IMR-90 (cell line): ENCODE results near the gene CD46. TPM values are rescaled to one million over a fixed set of nuclear protein-coding genes. Genes with fewer than 3 reads are reported as not detected.

Source experiments
- ATAC-seq: fragments of 200-7000 bp; cut with Tn5 transposase; 2 replicates; pipeline ENCODE4 v1.9.1; 2020; ENCODE audit warnings: low read depth, mild to moderate bottlenecking, moderate library complexity
- BruUV-seq: library from RNA; stranded (reverse); fragments of 400-500 nt; replicated peaks from 2 replicates; lab custom pipeline; 2021; lab: Mats Ljungman, UMichigan
- CTCF ChIA-PET: fragments of 300-600 bp; formaldehyde crosslinking; extraction: SDS; loops from one replicate; lab custom pipeline; 2021; ENCODE audit warnings: antibody characterized with exemption; lab: Yijun Ruan, JAX
- POLR2A ChIA-PET: fragments of 300-600 bp; sonication (Branson Sonifier 250); formaldehyde crosslinking; loops from one replicate; lab custom pipeline; 2022; ENCODE audit warnings: antibody characterized with exemption; ENCODE audit not compliant: unreplicated experiment; lab: Charles Lee
- DNase-seq: peaks from one replicate; pipeline ENCODE4 v3.0.0; 2013
- H2AFZ ChIP-seq: replicated peaks from 2 replicates; pipeline ENCODE3; 2013; ENCODE audit warnings: low read length, mild to moderate bottlenecking; ENCODE audit not compliant: poor library complexity
- H2AK5ac ChIP-seq: 2 replicates; pipeline ENCODE4 v1.6.1; 2013; ENCODE audit warnings: low read depth, low read length, inconsistent platforms
- H2AK9ac ChIP-seq: replicated peaks from 2 replicates; pipeline ENCODE3; 2013; ENCODE audit warnings: mild to moderate bottlenecking, low read depth, low read length, moderate library complexity; ENCODE audit not compliant: poor library complexity
- H2BK120ac ChIP-seq: 2 replicates; pipeline ENCODE4 v1.6.1; 2013; ENCODE audit warnings: low read depth, low read length, inconsistent platforms
- H2BK15ac ChIP-seq: 3 replicates; pipeline ENCODE4 v1.6.1; 2013; ENCODE audit warnings: low read depth, low read length, inconsistent platforms
- H2BK20ac ChIP-seq: 2 replicates; pipeline ENCODE4 v1.6.1; 2013; ENCODE audit warnings: low read depth, mild to moderate bottlenecking, inconsistent platforms, low read length, moderate library complexity
- H2BK5ac ChIP-seq: 2 replicates; pipeline ENCODE4 v1.6.1; 2013; ENCODE audit warnings: mild to moderate bottlenecking, low read depth, low read length, inconsistent platforms; ENCODE audit not compliant: poor library complexity, severe bottlenecking
- H3K14ac ChIP-seq: replicated peaks from 2 replicates; pipeline ENCODE4 v1.6.1; 2013; ENCODE audit warnings: low read depth, low read length, inconsistent platforms
- H3K18ac ChIP-seq: 2 replicates; pipeline ENCODE4 v1.6.1; 2013; ENCODE audit warnings: low read depth, low read length, control low read depth
- H3K23ac ChIP-seq: 2 replicates; pipeline ENCODE4 v1.6.1; 2013; ENCODE audit warnings: low read depth, low read length, inconsistent platforms
- H3K27ac ChIP-seq: 2 replicates; pipeline ENCODE4 v1.5.1; 2013; ENCODE audit warnings: mild to moderate bottlenecking, control low read depth, low read length; ENCODE audit not compliant: insufficient read depth
- H3K27me3 ChIP-seq: 2 replicates; pipeline ENCODE4 v1.6.1; 2013; ENCODE audit warnings: low read length; ENCODE audit not compliant: control insufficient read depth, insufficient read depth
- H3K36me3 ChIP-seq: 2 replicates; pipeline ENCODE4 v1.6.1; 2013; ENCODE audit warnings: low read length, mixed read lengths; ENCODE audit not compliant: control insufficient read depth, insufficient read depth
- H3K4ac ChIP-seq: 2 replicates; pipeline ENCODE4 v1.6.1; 2013; ENCODE audit warnings: low read depth, low read length, inconsistent platforms
- H3K4me1 ChIP-seq: 2 replicates; pipeline ENCODE4 v1.6.1; 2013; ENCODE audit warnings: low read length, mixed read lengths; ENCODE audit not compliant: control insufficient read depth, insufficient read depth
- H3K4me2 ChIP-seq: 2 replicates; pipeline ENCODE4 v1.6.1; 2013; ENCODE audit warnings: low read depth, mild to moderate bottlenecking, control low read depth, low read length, moderate library complexity
- H3K4me3 ChIP-seq: 2 replicates; pipeline ENCODE4 v1.5.1; 2013; ENCODE audit warnings: low read depth, mild to moderate bottlenecking, control low read depth, low read length, moderate library complexity; ENCODE audit not compliant: insufficient read depth
- H3K56ac ChIP-seq: 2 replicates; pipeline ENCODE4 v1.6.1; 2013; ENCODE audit warnings: low read length, inconsistent platforms; ENCODE audit not compliant: insufficient read depth; ENCODE audit errors: extremely low read depth
- H3K79me1 ChIP-seq, 2 experiments: 2 replicates each; pipeline ENCODE4 v1.6.1; 2013; ENCODE audit warnings: low read length in 2 of 2, inconsistent platforms in 1 of 2, low read depth in 1 of 2
- H3K9ac ChIP-seq: 2 replicates; pipeline ENCODE4 v1.6.1; 2013; ENCODE audit warnings: low read depth, low read length, control low read depth
- H3K9me1 ChIP-seq: 2 replicates; pipeline ENCODE4 v1.6.1; 2013; ENCODE audit warnings: low read length, inconsistent platforms; ENCODE audit not compliant: insufficient read depth
- H3K9me3 ChIP-seq: 2 replicates; pipeline ENCODE4 v1.6.1; 2013; ENCODE audit warnings: low read length; ENCODE audit not compliant: control insufficient read depth, insufficient read depth
- H4K20me1 ChIP-seq: 2 replicates; pipeline ENCODE4 v1.6.1; 2013; ENCODE audit warnings: low read length, inconsistent platforms; ENCODE audit not compliant: insufficient read depth
- H4K5ac ChIP-seq: 2 replicates; pipeline ENCODE4 v1.6.1; 2013; ENCODE audit warnings: mild to moderate bottlenecking, low read depth, low read length, control low read depth
- H4K8ac ChIP-seq, 2 experiments: 2 replicates each; pipeline ENCODE4 v1.6.1; 2013; ENCODE audit warnings: low read depth in 2 of 2, low read length in 2 of 2, control low read depth in 1 of 2, inconsistent platforms in 1 of 2
- H4K91ac ChIP-seq: 2 replicates; pipeline ENCODE4 v1.6.1; 2013; ENCODE audit warnings: low read depth, low read length, inconsistent platforms; ENCODE audit not compliant: insufficient read depth
- CHD1 ChIP-seq: IDR thresholded peaks from 2 replicates; pipeline ENCODE4 v1.6.1; 2012; ENCODE audit warnings: low read depth, low read length, improper control_type of control experiment
- FOS ChIP-seq: fragments of 150-350 bp; IDR thresholded peaks from 2 replicates; pipeline ENCODE4 v1.6.1; 2016; ENCODE audit warnings: low read depth, low read length
- POLR2A ChIP-seq: IDR thresholded peaks from 2 replicates; pipeline ENCODE4 v1.6.1; 2012; ENCODE audit warnings: mild to moderate bottlenecking, low read depth, low read length
- RAD21 ChIP-seq: IDR thresholded peaks from 2 replicates; pipeline ENCODE4 v1.6.1; 2012; ENCODE audit warnings: low read length, improper control_type of control experiment
- RFX5 ChIP-seq: IDR thresholded peaks from 2 replicates; pipeline ENCODE4 v1.8.0; 2012; ENCODE audit warnings: low read depth, mild to moderate bottlenecking, low read length, moderate library complexity
- WGBS, 2 experiments: methylation state at CpG; one replicate each; pipeline versions ENCODE4 v1.1.5 to v1.1.7; 2013; ENCODE audit warnings: missing lambda C conversion rate in 2 of 2; ENCODE audit not compliant: insufficient read length in 1 of 2; ENCODE audit errors: extremely low coverage in 2 of 2; 5-methylcytosine and 5-hydroxymethylcytosine counted together
- dilution Hi-C: fragments of 300-500 bp; cut with HindIII; formaldehyde crosslinking; loops from one replicate; pipeline ENCODE4 v1.14.3; 2018; ENCODE audit warnings: low sequenced_read_pairs; ENCODE audit not compliant: unreplicated experiment
- in situ Hi-C: fragments of 300-500 bp; cut with MboI; formaldehyde crosslinking; loops from 3 replicates; pipeline ENCODE4 v1.14.3; 2019; ENCODE audit warnings: low sequenced_read_pairs, inconsistent platforms, mixed read lengths
- intact Hi-C: fragments of 100-400 bp; cut with micrococcal nuclease; formaldehyde crosslinking; loops from 2 replicates; pipeline ENCODE4 v1.10.0; 2022
- polyA plus RNA-seq, 3 experiments: library from polyadenylated mRNA; depleted of rRNA; stranded (reverse); fragments of >200 nt; gene quantifications; 2 replicates each; pipeline ENCODE4 v1.2.3, GENCODE V29; 2012; ENCODE audit warnings: low replicate concordance in 1 of 3
- total RNA-seq: library from RNA; depleted of rRNA; stranded (reverse); fragments of >200 nt; gene quantifications from 2 replicates; pipeline ENCODE4 v1.2.3, GENCODE V29; 2012
- TF ChIP-seq, protein P1 (sequence below): conservative IDR thresholded peaks from 2 replicates; pipeline ENCODE4 v1.5.1; 2012; ENCODE audit warnings: mild to moderate bottlenecking, low read depth, low read length, improper control_type of control experiment

The CD46 gene
- total and polyA plus RNA-seq, 2 of the 4 experiments (the other 2 are of a cell fraction): 37.1 to 82.0 TPM

DNA sequence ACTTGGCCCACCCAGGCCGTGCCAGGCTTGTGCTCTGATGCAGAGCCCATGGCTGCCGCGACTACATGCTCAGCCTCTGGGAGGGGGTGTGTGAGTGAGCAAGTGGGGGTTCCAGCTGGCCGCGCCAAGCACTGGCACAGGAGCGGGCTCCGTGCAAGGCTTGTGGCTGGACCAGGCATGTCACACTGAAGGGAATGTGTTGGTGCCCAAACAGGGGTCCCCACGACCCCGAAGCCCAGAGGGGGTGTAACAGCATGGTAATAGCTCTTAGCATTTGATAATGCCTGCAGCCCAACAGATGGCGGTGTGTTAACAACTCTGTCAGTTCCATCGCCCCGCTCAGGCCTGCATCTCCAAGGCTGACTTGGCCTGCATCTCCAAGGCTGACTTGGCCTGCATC is 38.3 kb upstream of the CD46 start:
- Histone ChIP-seq H3K36me3 (no peaks in the 10 kb centered on the region), H3K9ac (no peak overlapping the region), H3K9me1 (no peaks in the 10 kb centered on the region), H3K56ac (no peak overlapping the region), H4K91ac (no peak overlapping the region), H2BK5ac (no peak overlapping the region), H3K9me3 (no peaks in the 10 kb centered on the region), H4K20me1 (no peaks in the 10 kb centered on the region), H3K4me1 (no peaks in the 10 kb centered on the region), H2AFZ (no peak overlapping the region), H3K27ac (no peak overlapping the region), H3K4me2 (no peak overlapping the region), H2BK15ac (no peak overlapping the region), H3K4ac (no peak overlapping the region), H4K8ac (no peak overlapping the region), H2AK9ac (no peak overlapping the region), H3K4me3 (no peak overlapping the region), H3K18ac (no peak overlapping the region), H3K27me3 (0 out of 2 replicates have a peak, but pooled peaks cover 2% of the 10 kb centered on the region), H3K23ac (no peak overlapping the region), H4K5ac (no peak overlapping the region), H2BK20ac (no peak overlapping the region), H3K14ac (no peak overlapping the region), H2AK5ac (no peak overlapping the region), H3K79me1 (no peaks in the 10 kb centered on the region), H2BK120ac (no peak overlapping the region)
- ChIA-PET CTCF (no interaction called here), POLR2A (no interaction called here)
- dilution Hi-C loops: no loop called here
- no peak for DNase-seq
- WGBS, 2 experiments: 79% methylated on average over 9 of the region's 12 CpGs; no CpG with 5 or more reads in 1 of the 2 experiments
- BruUV-seq: no TSS peak
- TF ChIP-seq FOS (no peak), CHD1 (no peak), POLR2A (no peak), RFX5 (no peak), RAD21 (no peak)
- TF ChIP-seq, protein P1, sequence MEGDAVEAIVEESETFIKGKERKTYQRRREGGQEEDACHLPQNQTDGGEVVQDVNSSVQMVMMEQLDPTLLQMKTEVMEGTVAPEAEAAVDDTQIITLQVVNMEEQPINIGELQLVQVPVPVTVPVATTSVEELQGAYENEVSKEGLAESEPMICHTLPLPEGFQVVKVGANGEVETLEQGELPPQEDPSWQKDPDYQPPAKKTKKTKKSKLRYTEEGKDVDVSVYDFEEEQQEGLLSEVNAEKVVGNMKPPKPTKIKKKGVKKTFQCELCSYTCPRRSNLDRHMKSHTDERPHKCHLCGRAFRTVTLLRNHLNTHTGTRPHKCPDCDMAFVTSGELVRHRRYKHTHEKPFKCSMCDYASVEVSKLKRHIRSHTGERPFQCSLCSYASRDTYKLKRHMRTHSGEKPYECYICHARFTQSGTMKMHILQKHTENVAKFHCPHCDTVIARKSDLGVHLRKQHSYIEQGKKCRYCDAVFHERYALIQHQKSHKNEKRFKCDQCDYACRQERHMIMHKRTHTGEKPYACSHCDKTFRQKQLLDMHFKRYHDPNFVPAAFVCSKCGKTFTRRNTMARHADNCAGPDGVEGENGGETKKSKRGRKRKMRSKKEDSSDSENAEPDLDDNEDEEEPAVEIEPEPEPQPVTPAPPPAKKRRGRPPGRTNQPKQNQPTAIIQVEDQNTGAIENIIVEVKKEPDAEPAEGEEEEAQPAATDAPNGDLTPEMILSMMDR: no peak
- intact Hi-C loops: loop anchor here (5.0 kb wide), 1 partner anchor 84 kb away; no protein-coding TSS in a partner anchor
- no peak for ATAC-seq
- in situ Hi-C loops: no loop called here
